HEK293T (cell line): ENCODE data around the gene INPP5D.

Experiments
- CTCF ChIA-PET: fragments of 350-600 bp; formaldehyde crosslinking; extraction: SDS; loops from one replicate; lab custom pipeline; 2021; ENCODE audit warnings: antibody characterized with exemption, inconsistent platforms; lab: Yijun Ruan, JAX
- POLR2A ChIA-PET: fragments of 350-600 bp; formaldehyde crosslinking; extraction: SDS; loops from one replicate; lab custom pipeline; 2020; ENCODE audit warnings: antibody characterized with exemption, inconsistent platforms; lab: Yijun Ruan, JAX
- DNase-seq: peaks from one replicate; pipeline ENCODE4 v3.0.0; 2012; ENCODE audit warnings: mixed read lengths; ENCODE audit errors: extremely low spot score
- ARNT ChIP-seq: fragments of 450-650 bp; IDR thresholded peaks from 2 replicates; pipeline ENCODE4 v1.6.1; 2017; ENCODE audit warnings: mild to moderate bottlenecking
- BHLHE40 ChIP-seq: fragments of 450-650 bp; IDR thresholded peaks from 2 replicates; pipeline ENCODE4 v1.6.1; 2016; ENCODE audit warnings: mild to moderate bottlenecking, moderate library complexity, borderline replicate concordance
- CTBP1 ChIP-seq: fragments of 450-650 bp; IDR thresholded peaks from 2 replicates; pipeline ENCODE4 v1.6.1; 2016; ENCODE audit warnings: borderline replicate concordance
- ELF4 ChIP-seq: fragments of 450-650 bp; IDR thresholded peaks from 2 replicates; pipeline ENCODE4 v1.6.1; 2017; ENCODE audit warnings: antibody characterized with exemption
- FOXA1 ChIP-seq: fragments of 450-650 bp; IDR thresholded peaks from 2 replicates; pipeline ENCODE4 v1.6.1; 2016; ENCODE audit warnings: mild to moderate bottlenecking
- FOXK2 ChIP-seq: fragments of 450-650 bp; IDR thresholded peaks from 2 replicates; pipeline ENCODE4 v1.6.1; 2016; ENCODE audit warnings: mild to moderate bottlenecking
- FOXM1 ChIP-seq: fragments of 450-650 bp; IDR thresholded peaks from 2 replicates; pipeline ENCODE4 v1.6.1; 2017; ENCODE audit warnings: mild to moderate bottlenecking, borderline replicate concordance
- HDGF ChIP-seq: fragments of 450-650 bp; IDR thresholded peaks from 2 replicates; pipeline ENCODE4 v1.6.1; 2017; ENCODE audit warnings: antibody characterized with exemption, borderline replicate concordance
- L3MBTL2 ChIP-seq: fragments of 450-650 bp; conservative IDR thresholded peaks from 2 replicates; pipeline ENCODE4 v1.6.1; 2016; ENCODE audit warnings: mild to moderate bottlenecking
- LEF1 ChIP-seq: fragments of 450-650 bp; IDR thresholded peaks from 2 replicates; pipeline ENCODE4 v1.6.1; 2017; ENCODE audit warnings: mild to moderate bottlenecking, borderline replicate concordance
- NFRKB ChIP-seq: fragments of 450-650 bp; IDR thresholded peaks from 2 replicates; pipeline ENCODE4 v1.6.1; 2016; ENCODE audit warnings: mild to moderate bottlenecking, moderate library complexity
- SP1 ChIP-seq: fragments of 450-650 bp; IDR thresholded peaks from 2 replicates; pipeline ENCODE4 v1.6.1; 2017
- SUZ12 ChIP-seq: fragments of 450-650 bp; IDR thresholded peaks from 2 replicates; pipeline ENCODE4 v1.6.1; 2016; ENCODE audit warnings: mild to moderate bottlenecking
- TARDBP ChIP-seq: fragments of 450-650 bp; IDR thresholded peaks from 2 replicates; pipeline ENCODE4 v1.6.1; 2016
- ZNF384 ChIP-seq: fragments of 450-650 bp; IDR thresholded peaks from 2 replicates; pipeline ENCODE4 v1.6.1; 2016
- TF ChIP-seq, protein P1 (sequence below): fragments of 450-650 bp; IDR thresholded peaks from 2 replicates; pipeline ENCODE4 v1.6.1; 2016

INPP5D gene

GRCh38 chr2:233088972-233089345 lies 28.8 kb downstream of the INPP5D start:
- ChIA-PET CTCF (no interaction called here), POLR2A (no interaction called here)

GRCh38 chr2:233089851-233090250 lies 29.7 kb downstream of the INPP5D start:
- CTCF ChIA-PET: no interaction called here
- no peak for DNase-seq
- TF ChIP-seq ARNT (no peak), SUZ12 (no peak), FOXM1 (no peak), LEF1 (no peak), TARDBP (no peak)
- POLR2A ChIA-PET: no interaction called here

More at GRCh38 chr2:233088972-233089345, 28.8 kb downstream of the INPP5D start:
- TF ChIP-seq NFRKB: no peak
- no peak for TF ChIP-seq ELF4
- TF ChIP-seq L3MBTL2: no peak
- TF ChIP-seq SP1: no peak
- DNase-seq: no peak

DNA sequence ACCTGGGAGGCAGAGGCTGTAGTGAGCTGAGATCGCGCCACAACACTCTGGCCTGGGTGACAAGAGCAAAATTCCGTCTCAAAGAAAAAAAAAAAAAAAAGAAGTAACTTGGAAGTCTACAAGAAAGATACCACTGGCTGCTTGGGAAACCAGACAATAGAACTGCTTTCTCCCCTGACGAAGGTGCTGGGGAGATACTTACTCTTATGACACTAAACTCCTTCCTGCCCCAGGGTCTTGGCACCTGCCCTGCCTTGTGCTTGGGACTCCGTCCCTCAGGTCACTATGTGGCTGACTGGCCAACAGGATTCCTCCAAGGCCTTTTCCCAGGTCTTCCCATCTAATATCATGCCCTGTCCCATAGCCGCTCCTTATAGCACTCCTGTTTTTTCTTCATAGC lies 30.7 kb downstream of the INPP5D start:
- no peak for DNase-seq
- ChIA-PET CTCF (no interaction called here), POLR2A (no interaction called here)
- TF ChIP-seq BHLHE40: no peak

GRCh38 chr2:233091595-233092375 lies 31.6 kb downstream of the INPP5D start:
- ChIA-PET POLR2A (no interaction called here), CTCF (interaction anchor here (0.6 kb wide), 1 partner anchor 109 kb away, joined by 3 read pairs; no protein-coding TSS in a partner anchor)
- no peak for DNase-seq
- no peak for TF ChIP-seq SP1
- TF ChIP-seq SUZ12: no peak
- TF ChIP-seq TARDBP: no peak
- no peak for TF ChIP-seq ZNF384
- no peak for TF ChIP-seq LEF1
- TF ChIP-seq, protein P1, sequence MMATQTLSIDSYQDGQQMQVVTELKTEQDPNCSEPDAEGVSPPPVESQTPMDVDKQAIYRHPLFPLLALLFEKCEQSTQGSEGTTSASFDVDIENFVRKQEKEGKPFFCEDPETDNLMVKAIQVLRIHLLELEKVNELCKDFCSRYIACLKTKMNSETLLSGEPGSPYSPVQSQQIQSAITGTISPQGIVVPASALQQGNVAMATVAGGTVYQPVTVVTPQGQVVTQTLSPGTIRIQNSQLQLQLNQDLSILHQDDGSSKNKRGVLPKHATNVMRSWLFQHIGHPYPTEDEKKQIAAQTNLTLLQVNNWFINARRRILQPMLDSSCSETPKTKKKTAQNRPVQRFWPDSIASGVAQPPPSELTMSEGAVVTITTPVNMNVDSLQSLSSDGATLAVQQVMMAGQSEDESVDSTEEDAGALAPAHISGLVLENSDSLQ: no peak
- no peak for TF ChIP-seq FOXM1
- TF ChIP-seq CTBP1: no peak
- TF ChIP-seq FOXK2: no peak
- no peak for TF ChIP-seq FOXA1
- TF ChIP-seq HDGF: no peak
- TF ChIP-seq NFRKB: no peak
- no peak for TF ChIP-seq L3MBTL2
- TF ChIP-seq ELF4: no peak
- TF ChIP-seq ARNT: no peak
- no peak for TF ChIP-seq BHLHE40

DNA sequence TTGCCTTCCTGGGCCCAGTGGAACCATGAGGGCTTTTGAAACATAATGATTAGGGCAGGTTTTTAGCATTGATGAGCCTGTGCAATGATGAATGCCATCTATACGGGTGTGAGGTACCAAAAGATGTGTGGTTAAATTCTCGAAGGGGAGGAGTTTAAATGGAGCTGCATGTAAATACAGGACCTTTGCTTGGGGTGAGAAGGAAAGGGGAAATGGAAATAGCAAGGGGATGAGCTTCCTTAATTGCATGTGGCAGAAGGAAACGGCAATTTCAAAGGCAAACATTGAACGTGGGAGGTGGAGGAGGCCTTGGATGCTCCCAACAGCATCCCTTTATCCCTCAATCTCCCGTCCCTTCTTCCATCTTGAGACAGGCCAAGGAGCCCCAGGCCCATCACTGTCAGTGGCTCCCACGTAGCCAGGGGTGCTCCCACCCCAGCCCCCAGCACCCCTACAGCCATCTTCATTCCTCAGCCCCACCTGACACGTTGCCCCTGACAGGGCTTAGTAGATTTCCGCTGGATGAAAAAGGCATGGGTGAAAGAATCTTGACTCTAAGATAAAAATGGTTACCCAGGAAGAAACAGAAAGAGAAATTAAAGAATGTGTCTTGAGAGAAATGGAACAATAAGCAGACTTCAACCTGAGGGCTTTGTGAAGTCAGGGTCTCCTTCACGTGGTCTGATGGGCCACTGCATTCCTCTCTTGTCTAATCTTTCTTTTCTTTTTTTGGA lies 32.5 kb downstream of the INPP5D start:
- ChIA-PET POLR2A (no interaction called here), CTCF (no interaction called here)
- no peak for DNase-seq
- TF ChIP-seq ELF4 (no peak), L3MBTL2 (no peak), FOXK2 (no peak), FOXM1 (no peak), FOXA1 (no peak), TARDBP (no peak), SUZ12 (no peak), ARNT (no peak), LEF1 (no peak)

DNA sequence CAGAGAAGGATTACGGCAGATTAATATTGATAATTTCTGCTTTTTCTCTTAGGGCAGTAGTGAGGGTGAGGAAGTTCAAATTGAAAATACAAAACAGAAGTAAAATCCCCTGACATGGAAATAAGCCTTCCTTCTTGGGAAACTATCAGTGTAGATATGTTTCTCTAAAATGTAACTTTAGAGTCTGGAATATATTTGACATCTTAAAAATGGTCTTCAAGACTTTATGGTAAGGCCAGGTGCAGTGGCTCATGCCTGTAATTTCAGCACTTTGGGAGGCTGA lies 33.0 kb downstream of the INPP5D start:
- no peak for DNase-seq
- ChIA-PET POLR2A (no interaction called here), CTCF (no interaction called here)
- TF ChIP-seq NFRKB (no peak), SP1 (no peak), SUZ12 (no peak), ARNT (no peak), BHLHE40 (no peak), HDGF (no peak), CTBP1 (no peak), TARDBP (no peak), FOXM1 (no peak)

- TF ChIP-seq FOXM1: no peak
- TF ChIP-seq ZNF384: no peak
- no peak for TF ChIP-seq LEF1
- TF ChIP-seq, protein P1: no peak
- TF ChIP-seq FOXK2: no peak
- no peak for DNase-seq
- ChIA-PET POLR2A (no interaction called here), CTCF (interaction anchor here (0.7 kb wide), 1 partner anchor 57 kb away, joined by 3 read pairs; no protein-coding TSS in a partner anchor)
Measured at GRCh38 chr2:233093721-233094120, 33.6 kb downstream of the INPP5D start.

- ChIA-PET CTCF (no interaction called here), POLR2A (no interaction called here)
- TF ChIP-seq LEF1 (no peak), SUZ12 (no peak), CTBP1 (no peak), BHLHE40 (no peak), TARDBP (no peak), HDGF (no peak), FOXK2 (no peak), FOXM1 (no peak)
- TF ChIP-seq, protein P1: no peak
- no peak for DNase-seq
Measured at GRCh38 chr2:233094614-233095013, 34.5 kb downstream of the INPP5D start.
